ELF-1 (cell line): ENCODE results near the gene ATP5F1E.

ENCODE experiments used
- DNase-seq: peaks from one replicate; pipeline ENCODE4 v3.0.0-alpha.2; 2016; ENCODE audit warnings: low read depth, low spot score

Gene ATP5F1E

GRCh38 chr20:59032023-59032712 is at the start of gene ATP5F1E:
ATP5F1E (minus strand) TSS chr20:59032335; CDS start chr20:59032251, 84 bp downstream.
- DNase-seq: peak; percentile 98

GRCh38 chr20:59081036-59081435 is 48.9 kb upstream of the ATP5F1E start:
- no peak for DNase-seq

GRCh38 chr20:59078231-59078630 is 46.1 kb upstream of the ATP5F1E start:
- no peak for DNase-seq

GRCh38 chr20:59077705-59078104 is 45.6 kb upstream of the ATP5F1E start:
- no peak for DNase-seq

- DNase-seq: no peak
These were observed 43.9 kb upstream of the ATP5F1E start for GRCh38 chr20:59075934-59076508.

- DNase-seq: no peak
These were observed 42.3 kb upstream of the ATP5F1E start for GRCh38 chr20:59074456-59074855.

GRCh38 chr20:59073582-59073981 is 41.4 kb upstream of the ATP5F1E start:
- no peak for DNase-seq

- no peak for DNase-seq
These were observed 39.1 kb upstream of the ATP5F1E start for GRCh38 chr20:59071216-59071615.

GRCh38 chr20:59069026-59069425 is 36.9 kb upstream of the ATP5F1E start:
- no peak for DNase-seq

- no peak for DNase-seq
These were observed 36.4 kb upstream of the ATP5F1E start for GRCh38 chr20:59068534-59068933.

GRCh38 chr20:59064214-59064722 is 32.1 kb upstream of the ATP5F1E start:
- no peak for DNase-seq

- DNase-seq: peak; percentile 69
These were observed 31.5 kb upstream of the ATP5F1E start for GRCh38 chr20:59063358-59064213.

- no peak for DNase-seq
These were observed 29.9 kb upstream of the ATP5F1E start for GRCh38 chr20:59062081-59062480.

- no peak for DNase-seq
These were observed 23.2 kb upstream of the ATP5F1E start for GRCh38 chr20:59055302-59055701.

GRCh38 chr20:59051666-59052185 is 19.6 kb upstream of the ATP5F1E start:
- no peak for DNase-seq

- DNase-seq: no peak
These were observed 18.3 kb upstream of the ATP5F1E start for GRCh38 chr20:59050437-59050836.

GRCh38 chr20:59048681-59049030 is 16.5 kb upstream of the ATP5F1E start:
- no peak for DNase-seq

GRCh38 chr20:59047938-59048680 is 16.0 kb upstream of the ATP5F1E start:
- DNase-seq: no peak

GRCh38 chr20:59046862-59047261 is 14.7 kb upstream of the ATP5F1E start:
- no peak for DNase-seq

GRCh38 chr20:59044796-59045195 is 12.7 kb upstream of the ATP5F1E start:
- no peak for DNase-seq

- no peak for DNase-seq
These were observed 12.2 kb upstream of the ATP5F1E start for GRCh38 chr20:59044295-59044694.
